ENCODE results near the gene NR1I3.

Gene NR1I3

DNA sequence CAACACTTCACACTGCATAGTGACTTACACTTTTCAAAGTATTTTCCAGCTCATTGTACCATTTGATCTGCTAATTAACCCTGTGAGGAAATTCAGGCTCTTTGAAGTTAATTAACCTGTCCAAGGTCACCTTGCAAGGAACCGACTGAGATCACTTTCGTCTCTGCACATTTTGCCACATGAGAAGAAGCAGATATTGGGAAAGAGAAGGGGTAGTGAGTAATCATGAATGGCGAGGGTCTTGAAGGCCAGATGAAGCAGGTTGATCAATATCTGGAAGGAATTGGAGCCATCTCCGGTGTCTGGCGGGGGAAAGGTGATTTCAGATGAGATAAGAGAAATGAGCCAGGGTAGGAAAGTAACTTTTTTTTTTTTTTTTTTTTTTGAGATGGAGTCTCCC, 18.0 kb downstream of the NR1I3 start:
- Histone ChIP-seq H3K4me3 (ENCODE audit: low read length in 2 of 2) (no peak overlapping the region), H3K27ac (ENCODE audit: low read depth in 2 of 2, low read length in 2 of 2) (no peak overlapping the region), H3K4me1 (ENCODE audit: control insufficient read depth in 2 of 2, insufficient read depth in 2 of 2, low read length in 2 of 2) (peaks cover 0 to 3% of the 10 kb centered on the region in 2 donors), H3K36me3 (ENCODE audit: control insufficient read depth in 2 of 2, insufficient read depth in 2 of 2, low read length in 2 of 2) (no peaks in the 10 kb centered on the region), H3K27me3 (ENCODE audit: control insufficient read depth in 2 of 2, insufficient read depth in 2 of 2, low read length in 2 of 2) (no peaks in the 10 kb centered on the region), H3K9ac (ENCODE audit: low read depth in 1 of 2, low read length in 2 of 2) (no peak overlapping the region), H3K9me3 (ENCODE audit: control insufficient read depth in 2 of 2, low read length in 2 of 2) (no peaks in the 10 kb centered on the region)

DNA sequence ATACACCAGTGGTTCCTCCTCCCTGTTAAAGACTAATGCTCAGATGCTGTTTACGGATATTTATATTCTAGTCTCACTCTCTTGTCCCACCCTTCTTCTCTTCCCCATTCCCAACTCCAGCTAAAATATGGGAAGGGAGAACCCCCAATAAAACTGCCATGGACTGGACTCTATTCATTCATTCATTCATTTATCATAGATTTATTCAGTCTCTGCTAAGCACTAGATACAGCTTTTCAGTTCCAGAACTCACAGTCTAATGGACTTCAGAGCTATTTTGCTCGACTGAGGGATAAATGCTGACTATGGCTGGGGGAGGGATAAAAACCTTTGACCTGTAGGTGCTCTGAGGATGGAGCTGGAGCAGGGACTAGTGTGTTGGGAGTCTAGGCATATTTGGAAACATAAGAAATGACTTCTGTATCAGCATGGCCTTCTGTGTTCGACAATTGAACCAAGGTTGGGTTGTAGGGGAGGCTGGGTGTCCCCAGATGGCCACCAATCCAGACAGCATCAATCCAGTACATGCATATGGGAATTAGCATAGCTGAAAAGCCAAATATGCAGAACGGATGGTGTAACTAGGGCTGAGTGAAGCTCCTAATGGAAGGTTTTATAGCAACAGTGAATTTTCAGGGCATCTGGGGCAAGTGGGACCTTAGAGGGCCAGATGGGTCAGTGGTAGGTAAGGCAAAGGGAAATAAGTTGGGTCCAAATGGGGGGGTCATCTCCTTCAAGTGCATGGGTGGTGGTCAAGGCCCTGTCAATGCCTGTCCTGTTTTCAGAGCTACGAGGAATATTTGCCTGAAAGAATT, 18.7 kb downstream of the NR1I3 start:
- H3K4me3 ChIP-seq (ENCODE audit: low read length in 2 of 2): no peak overlapping the region
- H3K27ac ChIP-seq (ENCODE audit: low read depth in 2 of 2, low read length in 2 of 2): no peak overlapping the region
- peaks cover 3 to 5% of the 10 kb centered on the region in 2 donors for H3K36me3 ChIP-seq (ENCODE audit: control insufficient read depth in 2 of 2, insufficient read depth in 2 of 2, low read length in 2 of 2)
- H3K9me3 ChIP-seq (ENCODE audit: control insufficient read depth in 2 of 2, low read length in 2 of 2): no peaks in the 10 kb centered on the region
- H3K27me3 ChIP-seq (ENCODE audit: control insufficient read depth in 2 of 2, insufficient read depth in 2 of 2, low read length in 2 of 2): no peaks in the 10 kb centered on the region
- peaks cover 0 to 3% of the 10 kb centered on the region in 2 donors for H3K4me1 ChIP-seq (ENCODE audit: control insufficient read depth in 2 of 2, insufficient read depth in 2 of 2, low read length in 2 of 2)
- no peak overlapping the region for H3K9ac ChIP-seq (ENCODE audit: low read depth in 1 of 2, low read length in 2 of 2)

DNA sequence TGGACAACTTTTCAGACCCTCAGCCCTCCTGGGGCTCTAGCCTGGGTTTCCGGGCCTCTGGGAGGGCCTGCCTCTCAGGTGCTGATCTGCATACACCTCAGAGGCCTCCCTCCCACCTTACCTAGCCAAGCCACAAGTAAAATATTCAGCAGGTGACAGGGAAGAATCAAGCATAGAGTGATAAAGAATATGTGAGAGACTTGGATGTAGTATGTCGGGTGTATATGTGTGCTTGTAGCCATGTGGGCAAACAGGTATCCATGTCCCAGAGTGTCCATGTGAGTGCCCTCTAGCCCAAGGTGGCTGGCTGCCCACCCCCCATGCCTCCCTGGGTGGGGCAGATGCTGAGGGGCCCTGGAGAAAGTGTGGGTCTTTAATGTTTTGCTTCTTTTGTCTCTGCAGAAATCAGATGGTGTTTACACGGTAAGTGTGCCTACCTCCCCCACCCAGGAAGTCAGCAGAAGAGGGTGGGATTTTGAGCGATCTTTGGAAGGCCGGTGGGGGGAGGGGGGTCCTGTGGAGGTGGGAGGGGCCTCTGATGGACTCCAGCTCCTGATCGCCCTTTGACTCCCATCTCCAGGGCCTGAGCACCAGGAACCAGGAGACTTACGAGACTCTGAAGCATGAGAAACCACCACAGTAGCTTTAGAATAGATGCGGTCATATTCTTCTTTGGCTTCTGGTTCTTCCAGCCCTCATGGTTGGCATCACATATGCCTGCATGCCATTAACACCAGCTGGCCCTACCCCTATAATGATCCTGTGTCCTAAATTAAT, 19.5 kb downstream of the NR1I3 start:
- H3K36me3 ChIP-seq (ENCODE audit: control insufficient read depth in 2 of 2, insufficient read depth in 2 of 2, low read length in 2 of 2): peaks cover 11 to 13% of the 10 kb centered on the region in 2 donors
- no peak overlapping the region for H3K4me3 ChIP-seq (ENCODE audit: low read length in 2 of 2)
- H3K27ac ChIP-seq (ENCODE audit: low read depth in 2 of 2, low read length in 2 of 2): no peak overlapping the region
- no peak overlapping the region for H3K9ac ChIP-seq (ENCODE audit: low read depth in 1 of 2, low read length in 2 of 2)
- no peaks in the 10 kb centered on the region for H3K27me3 ChIP-seq (ENCODE audit: control insufficient read depth in 2 of 2, insufficient read depth in 2 of 2, low read length in 2 of 2)
- H3K4me1 ChIP-seq (ENCODE audit: control insufficient read depth in 2 of 2, insufficient read depth in 2 of 2, low read length in 2 of 2): peaks cover 0 to 3% of the 10 kb centered on the region in 2 donors
- no peaks in the 10 kb centered on the region for H3K9me3 ChIP-seq (ENCODE audit: control insufficient read depth in 2 of 2, low read length in 2 of 2)

DNA sequence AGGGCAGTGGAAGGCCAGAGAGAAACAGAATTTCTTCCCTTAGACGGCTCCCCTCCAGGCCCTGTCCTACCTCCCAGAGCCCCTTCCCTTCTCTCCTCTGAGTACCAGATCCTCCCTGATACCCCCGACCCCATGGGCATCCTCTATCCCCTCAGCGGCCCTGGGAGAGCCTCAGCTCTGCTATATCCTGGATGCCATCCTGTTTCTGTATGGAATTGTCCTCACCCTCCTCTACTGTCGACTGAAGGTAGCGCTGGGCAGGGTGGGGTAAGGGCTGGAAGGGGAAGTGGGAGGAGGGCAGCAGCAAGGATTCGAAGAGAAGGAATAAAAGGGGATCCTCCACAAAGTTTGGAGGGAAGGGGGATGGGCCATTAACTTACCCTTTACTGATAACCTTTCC, 20.2 kb downstream of the NR1I3 start:
- H3K4me1 ChIP-seq (ENCODE audit: control insufficient read depth in 2 of 2, insufficient read depth in 2 of 2, low read length in 2 of 2): peaks cover 0 to 3% of the 10 kb centered on the region in 2 donors
- H3K9ac ChIP-seq (ENCODE audit: low read depth in 1 of 2, low read length in 2 of 2): no peak overlapping the region
- H3K27me3 ChIP-seq (ENCODE audit: control insufficient read depth in 2 of 2, insufficient read depth in 2 of 2, low read length in 2 of 2): no peaks in the 10 kb centered on the region
- H3K9me3 ChIP-seq (ENCODE audit: control insufficient read depth in 2 of 2, low read length in 2 of 2): no peaks in the 10 kb centered on the region
- peak overlapping the region in 1 of 2 donors; percentile 15 for H3K4me3 ChIP-seq (ENCODE audit: low read length in 2 of 2)
- peaks cover 17 to 19% of the 10 kb centered on the region in 2 donors for H3K36me3 ChIP-seq (ENCODE audit: control insufficient read depth in 2 of 2, insufficient read depth in 2 of 2, low read length in 2 of 2)
- H3K27ac ChIP-seq (ENCODE audit: low read depth in 2 of 2, low read length in 2 of 2): no peak overlapping the region

DNA sequence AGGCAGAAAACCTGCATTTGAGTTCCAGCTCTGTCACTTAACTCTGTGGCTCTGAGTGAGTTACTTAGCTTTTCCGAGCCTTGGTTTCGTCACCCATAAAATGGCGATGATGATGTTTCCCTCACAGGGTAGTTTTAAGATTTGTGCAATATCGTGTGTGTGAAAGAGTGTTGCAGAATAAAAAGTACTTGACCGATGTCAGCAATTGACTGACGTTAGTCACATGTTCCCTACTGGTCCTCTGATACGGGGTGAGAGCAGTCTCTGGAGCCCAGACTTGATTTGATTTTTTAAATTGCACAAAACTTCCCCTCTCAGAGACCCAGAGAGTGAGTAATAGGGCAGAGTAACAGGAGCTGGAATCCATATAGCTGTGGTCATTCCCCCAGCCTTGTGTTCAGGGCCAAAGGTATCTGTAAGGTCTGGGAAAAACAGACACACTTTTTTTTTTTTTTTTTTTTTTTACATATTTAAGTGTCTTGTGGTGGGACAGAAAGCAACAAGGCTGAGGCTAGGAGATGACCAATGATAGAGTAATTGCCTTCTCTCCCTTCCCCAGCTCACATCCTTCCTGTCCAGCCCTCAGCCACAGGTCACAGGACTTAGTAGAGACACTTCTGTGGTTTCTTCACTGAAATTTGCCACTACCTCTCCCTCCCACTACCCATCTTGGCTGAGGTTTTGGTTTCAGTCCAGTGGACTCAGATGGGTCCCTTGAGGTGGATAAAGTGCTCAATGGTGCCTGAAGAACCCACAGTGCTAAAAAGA, 20.9 kb downstream of the NR1I3 start:
- Histone ChIP-seq H3K4me1 (ENCODE audit: control insufficient read depth in 2 of 2, insufficient read depth in 2 of 2, low read length in 2 of 2) (peaks cover 0 to 3% of the 10 kb centered on the region in 2 donors), H3K36me3 (ENCODE audit: control insufficient read depth in 2 of 2, insufficient read depth in 2 of 2, low read length in 2 of 2) (peaks cover 22 to 25% of the 10 kb centered on the region in 2 donors), H3K27me3 (ENCODE audit: control insufficient read depth in 2 of 2, insufficient read depth in 2 of 2, low read length in 2 of 2) (no peaks in the 10 kb centered on the region), H3K4me3 (ENCODE audit: low read length in 2 of 2) (peak overlapping the region; percentile 17 to 53), H3K9ac (ENCODE audit: low read depth in 1 of 2, low read length in 2 of 2) (peak overlapping the region in 1 of 2 donors; percentile 26), H3K27ac (ENCODE audit: low read depth in 2 of 2, low read length in 2 of 2) (peak overlapping the region; percentile 54 to 65), H3K9me3 (ENCODE audit: control insufficient read depth in 2 of 2, low read length in 2 of 2) (no peaks in the 10 kb centered on the region)

DNA sequence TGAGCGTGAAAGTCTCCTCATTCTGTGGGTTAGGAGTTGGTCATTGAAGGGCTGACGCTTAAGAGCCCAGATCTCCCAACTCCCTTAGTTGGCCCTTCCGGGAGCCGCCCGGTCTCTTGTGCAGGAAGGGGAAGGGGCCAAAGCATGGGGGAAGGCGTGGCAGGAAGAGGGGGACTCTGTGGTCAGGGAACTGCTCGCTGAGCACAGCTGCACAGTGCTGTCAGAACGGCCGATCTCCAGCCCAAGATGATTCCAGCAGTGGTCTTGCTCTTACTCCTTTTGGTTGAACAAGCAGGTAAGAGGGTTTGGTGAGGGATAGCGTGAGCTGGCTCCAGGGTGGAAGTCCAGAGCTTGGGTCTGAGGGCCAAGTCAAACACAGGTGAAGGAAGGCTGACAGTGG, 22.9 kb downstream of the NR1I3 start, which contains the start of gene FCER1G:
Gene FCER1G (plus strand): TSS at position 220 of the 400 bp plus-strand sequence. CDS start 27 bp downstream, at position 247.
- Histone ChIP-seq H3K36me3 (ENCODE audit: control insufficient read depth in 2 of 2, insufficient read depth in 2 of 2, low read length in 2 of 2) (peaks cover 33 to 44% of the 10 kb centered on the region in 2 donors), H3K27ac (ENCODE audit: low read depth in 2 of 2, low read length in 2 of 2) (peak within 1 kb of the TSS in 1 of 2 donors; percentile 43), H3K27me3 (ENCODE audit: control insufficient read depth in 2 of 2, insufficient read depth in 2 of 2, low read length in 2 of 2) (no peaks in the 10 kb centered on the region), H3K4me1 (ENCODE audit: control insufficient read depth in 2 of 2, insufficient read depth in 2 of 2, low read length in 2 of 2) (peaks cover 2 to 3% of the 10 kb centered on the region in 2 donors), H3K9ac (ENCODE audit: low read depth in 1 of 2, low read length in 2 of 2) (peak within 1 kb of the TSS; percentile 5 to 42), H3K4me3 (ENCODE audit: low read length in 2 of 2) (peak within 1 kb of the TSS; percentile 18 to 46), H3K9me3 (ENCODE audit: control insufficient read depth in 2 of 2, low read length in 2 of 2) (no peaks in the 10 kb centered on the region)

DNA sequence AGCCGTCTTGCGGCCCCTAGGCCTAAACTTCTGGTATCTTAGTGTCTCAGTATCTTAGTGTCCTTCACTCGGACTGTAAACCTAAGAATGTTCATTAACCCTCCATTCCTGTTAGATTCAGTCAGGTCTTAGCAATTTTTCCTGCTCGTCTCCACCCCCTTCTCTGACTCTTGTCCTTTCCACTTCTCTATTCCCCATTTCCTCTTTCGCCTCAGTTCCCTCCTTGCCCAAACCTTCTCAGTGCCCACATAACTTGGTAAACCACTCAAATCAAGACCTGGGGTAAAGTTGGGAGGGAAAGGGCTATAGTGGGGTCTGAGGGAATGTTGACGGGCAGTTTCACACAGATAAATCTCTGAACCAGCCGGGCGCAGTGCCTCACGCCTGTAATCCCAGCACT, 23.6 kb downstream of the NR1I3 start:
- Histone ChIP-seq H3K27ac (ENCODE audit: low read depth in 2 of 2, low read length in 2 of 2) (peak overlapping the region in 1 of 2 donors; percentile 43), H3K9me3 (ENCODE audit: control insufficient read depth in 2 of 2, low read length in 2 of 2) (no peaks in the 10 kb centered on the region), H3K36me3 (ENCODE audit: control insufficient read depth in 2 of 2, insufficient read depth in 2 of 2, low read length in 2 of 2) (peaks cover 38 to 51% of the 10 kb centered on the region in 2 donors), H3K4me3 (ENCODE audit: low read length in 2 of 2) (no peak overlapping the region), H3K27me3 (ENCODE audit: control insufficient read depth in 2 of 2, insufficient read depth in 2 of 2, low read length in 2 of 2) (no peaks in the 10 kb centered on the region), H3K9ac (ENCODE audit: low read depth in 1 of 2, low read length in 2 of 2) (no peak overlapping the region), H3K4me1 (ENCODE audit: control insufficient read depth in 2 of 2, insufficient read depth in 2 of 2, low read length in 2 of 2) (peaks cover 2 to 3% of the 10 kb centered on the region in 2 donors)

DNA sequence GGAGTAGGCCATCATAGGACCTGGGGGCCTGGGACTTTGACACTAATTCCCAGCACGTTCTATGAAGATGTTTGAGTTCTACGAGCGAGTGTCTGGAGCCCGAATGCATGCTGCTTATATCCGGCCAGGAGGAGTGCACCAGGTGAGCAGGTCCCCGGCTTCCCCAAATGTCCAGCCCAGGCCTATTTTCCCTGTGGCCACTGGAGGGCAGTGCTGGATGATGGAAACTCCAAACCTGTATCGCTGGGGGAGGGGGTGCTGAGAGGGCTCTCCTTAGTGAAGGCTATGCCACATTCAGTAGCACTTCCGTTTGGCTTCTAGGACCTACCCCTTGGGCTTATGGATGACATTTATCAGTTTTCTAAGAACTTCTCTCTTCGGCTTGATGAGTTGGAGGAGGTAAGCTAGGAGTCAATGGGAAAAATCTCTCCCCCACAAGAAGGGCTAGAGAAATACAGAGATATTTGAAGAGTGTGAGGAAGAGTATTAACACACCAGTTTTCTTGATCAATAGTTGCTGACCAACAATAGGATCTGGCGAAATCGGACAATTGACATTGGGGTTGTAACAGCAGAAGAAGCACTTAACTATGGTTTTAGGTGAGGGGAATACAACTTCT, 28.1 kb downstream of the NR1I3 start:
- no peak overlapping the region for H3K27ac ChIP-seq (ENCODE audit: low read depth in 2 of 2, low read length in 2 of 2)
- no peaks in the 10 kb centered on the region for H3K27me3 ChIP-seq (ENCODE audit: control insufficient read depth in 2 of 2, insufficient read depth in 2 of 2, low read length in 2 of 2)
- no peaks in the 10 kb centered on the region for H3K9me3 ChIP-seq (ENCODE audit: control insufficient read depth in 2 of 2, low read length in 2 of 2)
- H3K4me1 ChIP-seq (ENCODE audit: control insufficient read depth in 2 of 2, insufficient read depth in 2 of 2, low read length in 2 of 2): peaks cover 0 to 2% of the 10 kb centered on the region in 2 donors
- no peak overlapping the region for H3K9ac ChIP-seq (ENCODE audit: low read depth in 1 of 2, low read length in 2 of 2)
- peaks cover 65 to 82% of the 10 kb centered on the region in 2 donors for H3K36me3 ChIP-seq (ENCODE audit: control insufficient read depth in 2 of 2, insufficient read depth in 2 of 2, low read length in 2 of 2)
- no peak overlapping the region for H3K4me3 ChIP-seq (ENCODE audit: low read length in 2 of 2)

DNA sequence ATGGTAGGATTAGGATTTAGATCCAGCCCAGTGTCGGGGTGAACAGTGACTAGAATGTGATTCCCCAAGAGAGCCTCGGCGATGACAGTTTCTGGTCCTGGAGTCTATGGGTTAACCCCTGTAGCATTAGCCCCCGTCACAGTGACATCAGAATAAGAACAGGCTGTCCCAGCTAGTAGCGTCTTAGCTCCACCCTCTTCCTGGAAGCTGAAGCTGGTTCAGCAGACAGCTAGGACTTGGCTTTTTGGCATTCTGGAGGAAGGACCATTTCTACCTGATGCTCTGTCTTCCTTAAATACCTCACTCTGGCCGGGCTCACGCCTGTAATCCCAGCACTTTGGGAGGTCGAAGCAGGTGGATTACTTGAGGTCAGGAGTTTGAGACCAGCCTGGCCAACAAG, 30.8 kb downstream of the NR1I3 start:
- Histone ChIP-seq H3K9ac (ENCODE audit: low read depth in 1 of 2, low read length in 2 of 2) (no peak overlapping the region), H3K9me3 (ENCODE audit: control insufficient read depth in 2 of 2, low read length in 2 of 2) (no peaks in the 10 kb centered on the region), H3K36me3 (ENCODE audit: control insufficient read depth in 2 of 2, insufficient read depth in 2 of 2, low read length in 2 of 2) (peaks cover 48 to 72% of the 10 kb centered on the region in 2 donors), H3K27ac (ENCODE audit: low read depth in 2 of 2, low read length in 2 of 2) (peak overlapping the region; percentile 62 to 75), H3K27me3 (ENCODE audit: control insufficient read depth in 2 of 2, insufficient read depth in 2 of 2, low read length in 2 of 2) (no peaks in the 10 kb centered on the region), H3K4me3 (ENCODE audit: low read length in 2 of 2) (no peak overlapping the region), H3K4me1 (ENCODE audit: control insufficient read depth in 2 of 2, insufficient read depth in 2 of 2, low read length in 2 of 2) (peaks cover 9 to 11% of the 10 kb centered on the region in 2 donors)
